ENCODE results near the gene FOSB. TPM values are rescaled to one million over a fixed set of nuclear protein-coding genes. Genes with fewer than 3 reads are reported as not detected.

FOSB gene
- total RNA-seq, 1 experiment from 2014 or later, result 1.7 TPM

DNA sequence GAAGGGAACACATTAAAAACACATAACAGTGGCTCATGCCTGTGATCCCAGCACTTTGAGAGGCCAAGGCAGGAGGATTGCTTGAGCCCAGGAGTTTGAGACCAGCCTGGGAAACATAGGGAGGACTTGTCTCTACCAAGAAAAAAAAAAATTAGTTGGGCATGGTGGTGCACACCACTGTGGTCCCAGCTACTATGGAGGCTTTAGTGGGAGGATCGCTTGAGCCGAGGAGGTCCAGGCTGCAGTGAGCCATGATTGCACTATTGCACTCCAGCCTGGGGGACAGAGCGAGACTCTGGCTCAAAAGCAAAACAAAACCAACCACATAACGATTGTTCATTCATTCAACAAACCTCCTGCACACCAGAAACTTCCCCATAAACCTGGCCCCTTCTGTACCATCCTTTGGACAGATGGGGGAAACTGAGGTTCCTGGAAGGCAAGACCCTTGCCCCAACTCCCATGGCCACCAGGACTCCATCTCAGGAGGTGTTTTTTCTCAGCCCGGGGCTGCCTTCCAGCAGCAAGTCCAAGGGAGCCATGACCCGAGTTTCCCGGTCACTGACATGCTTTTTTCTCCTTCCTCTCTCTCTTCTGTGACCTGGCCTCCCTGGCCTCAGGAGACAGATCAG, 4.3 kb downstream of the FOSB start:
- H3K9ac ChIP-seq (ENCODE audit: extremely low read depth, insufficient read length, low read length), result no peak overlapping the region
- H2BK120ac ChIP-seq (ENCODE audit: low read depth, low read length, poor library complexity, severe bottlenecking), result no peak overlapping the region
- H3K9me3 ChIP-seq (ENCODE audit: control insufficient read depth, low read depth, low read length), result no peaks in the 10 kb centered on the region
- TF ChIP-seq, protein P1, sequence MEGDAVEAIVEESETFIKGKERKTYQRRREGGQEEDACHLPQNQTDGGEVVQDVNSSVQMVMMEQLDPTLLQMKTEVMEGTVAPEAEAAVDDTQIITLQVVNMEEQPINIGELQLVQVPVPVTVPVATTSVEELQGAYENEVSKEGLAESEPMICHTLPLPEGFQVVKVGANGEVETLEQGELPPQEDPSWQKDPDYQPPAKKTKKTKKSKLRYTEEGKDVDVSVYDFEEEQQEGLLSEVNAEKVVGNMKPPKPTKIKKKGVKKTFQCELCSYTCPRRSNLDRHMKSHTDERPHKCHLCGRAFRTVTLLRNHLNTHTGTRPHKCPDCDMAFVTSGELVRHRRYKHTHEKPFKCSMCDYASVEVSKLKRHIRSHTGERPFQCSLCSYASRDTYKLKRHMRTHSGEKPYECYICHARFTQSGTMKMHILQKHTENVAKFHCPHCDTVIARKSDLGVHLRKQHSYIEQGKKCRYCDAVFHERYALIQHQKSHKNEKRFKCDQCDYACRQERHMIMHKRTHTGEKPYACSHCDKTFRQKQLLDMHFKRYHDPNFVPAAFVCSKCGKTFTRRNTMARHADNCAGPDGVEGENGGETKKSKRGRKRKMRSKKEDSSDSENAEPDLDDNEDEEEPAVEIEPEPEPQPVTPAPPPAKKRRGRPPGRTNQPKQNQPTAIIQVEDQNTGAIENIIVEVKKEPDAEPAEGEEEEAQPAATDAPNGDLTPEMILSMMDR (conservative IDR thresholded peaks at IDR 0.05), result no peak
- Mint-ChIP-seq H3K4me3 (peak overlapping the region in 1 of 2 experiments; percentile 78; a peak in 3 of 5 replicates), H3K9me3 (no peaks in the 10 kb centered on the region; a peak in 1 of 5 replicates), H3K4me1 (peaks cover 34 to 60% of the 10 kb centered on the region in 2 experiments), H3K36me3 (ENCODE audit: insufficient read depth in 1 of 3, low read depth in 3 of 3) (peaks cover 0 to 11% (median 0%) of the 10 kb centered on the region in 3 experiments; a peak in 1 of 7 replicates), H3K27ac (no peak overlapping the region), H3K27me3 (ENCODE audit: low read depth) (peaks cover 9% of the 10 kb centered on the region)
- no peak overlapping the region for H3K23ac ChIP-seq (ENCODE audit: insufficient read length, low read depth, low read length)
- H3K4me2 ChIP-seq (ENCODE audit: insufficient read depth, insufficient read length, low read length), result no peak overlapping the region
- no peaks in the 10 kb centered on the region for H4K20me1 ChIP-seq (ENCODE audit: control insufficient read depth, insufficient read depth, insufficient read length)
- H3K4ac ChIP-seq (ENCODE audit: low read depth, low read length), result no peak overlapping the region
- H3K79me2 ChIP-seq (ENCODE audit: insufficient read depth, low read length), result no peaks in the 10 kb centered on the region
- no peaks in the 10 kb centered on the region for H3K4me1 ChIP-seq (ENCODE audit: insufficient read depth, low read length)
- H3K23me2 ChIP-seq (ENCODE audit: insufficient read length, low read depth, low read length, poor library complexity, severe bottlenecking), result peaks cover 18% of the 10 kb centered on the region
- H3K14ac ChIP-seq (ENCODE audit: insufficient read depth, low read length), result no peak overlapping the region
- H3K27me3 ChIP-seq (ENCODE audit: insufficient read depth, low read length), result no peaks in the 10 kb centered on the region; the same call in 1 of the 2 replicates
- H4K8ac ChIP-seq (replicated peaks; ENCODE audit: insufficient read length, low read depth, low read length), result no peak overlapping the region
- H2BK20ac ChIP-seq (ENCODE audit: low read depth, low read length, poor library complexity, severe bottlenecking), result no peak overlapping the region
- no peak overlapping the region for H3K27ac ChIP-seq (ENCODE audit: insufficient read length, low read depth, low read length)
- WGBS (ENCODE audit: extremely low coverage, insufficient read length, low lambda C conversion rate), result no CpG with 5 or more reads among the region's 7 CpGs
- no peak overlapping the region for H3T11ph ChIP-seq (ENCODE audit: low read length)
- H4K5ac ChIP-seq (ENCODE audit: insufficient read length, low read depth, low read length), result no peak overlapping the region
- no peak overlapping the region for H2AFZ ChIP-seq (ENCODE audit: low read length)
- no peak overlapping the region for H2BK5ac ChIP-seq (ENCODE audit: insufficient read length, low read length)
- H2BK15ac ChIP-seq (ENCODE audit: low read depth, low read length), result no peak overlapping the region
- no peak overlapping the region for H4K91ac ChIP-seq (ENCODE audit: insufficient read length, low read depth, low read length)
- no peaks in the 10 kb centered on the region for H3K79me1 ChIP-seq (ENCODE audit: insufficient read depth, low read depth, low read length, poor library complexity, severe bottlenecking)
- H2BK12ac ChIP-seq (ENCODE audit: insufficient read length, low read depth, low read length), result no peak overlapping the region
- H3K18ac ChIP-seq (ENCODE audit: insufficient read length, low read depth, low read length), result no peak overlapping the region
- no peak overlapping the region for H3K56ac ChIP-seq (ENCODE audit: insufficient read length, low read depth, low read length)
- no peak overlapping the region for H2AK5ac ChIP-seq (ENCODE audit: insufficient read length, low read length)
- DNase-seq, result no peak

Data from H9 (cell line).